ENCODE measurements around the gene RPA3.

RPA3 gene

DNA sequence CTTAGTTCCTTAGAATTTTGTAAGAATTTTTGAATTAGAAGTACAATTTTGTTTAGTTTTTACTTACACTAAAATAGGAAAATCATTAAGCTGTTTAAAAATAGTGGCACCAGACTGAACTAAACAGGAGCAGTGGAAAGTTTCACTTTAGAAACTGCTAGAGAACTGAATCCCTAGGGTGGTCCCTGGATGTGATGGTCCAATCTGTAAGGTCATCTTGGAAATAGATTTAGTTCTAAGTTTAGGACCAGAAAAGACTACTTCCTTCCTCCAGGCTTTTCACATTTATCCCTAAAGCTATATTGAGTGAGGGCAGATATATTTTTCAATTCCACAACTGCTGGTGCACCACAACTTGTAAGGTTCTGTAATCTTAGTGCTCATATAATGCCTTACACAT, 19.0 kb downstream of the RPA3 start:
- TF ChIP-seq MYC (IDR thresholded peaks at IDR 0.05; ENCODE audit: low read depth, low read length) (no peak), POLR2A (IDR thresholded peaks at IDR 0.05; ENCODE audit: extremely low read depth, insufficient read length) (no peak), CTCF (IDR thresholded peaks at IDR 0.05; ENCODE audit: low read depth, low read length) (no peak)
- TF ChIP-seq, protein P1, sequence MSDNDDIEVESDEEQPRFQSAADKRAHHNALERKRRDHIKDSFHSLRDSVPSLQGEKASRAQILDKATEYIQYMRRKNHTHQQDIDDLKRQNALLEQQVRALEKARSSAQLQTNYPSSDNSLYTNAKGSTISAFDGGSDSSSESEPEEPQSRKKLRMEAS (IDR thresholded peaks at IDR 0.05; ENCODE audit: low read depth, low read length): no peak
- no peak overlapping the region for H3K4me3 ChIP-seq (ENCODE audit: low read depth, low read length)
- DNase-seq (ENCODE audit: low read depth): no peak

DNA sequence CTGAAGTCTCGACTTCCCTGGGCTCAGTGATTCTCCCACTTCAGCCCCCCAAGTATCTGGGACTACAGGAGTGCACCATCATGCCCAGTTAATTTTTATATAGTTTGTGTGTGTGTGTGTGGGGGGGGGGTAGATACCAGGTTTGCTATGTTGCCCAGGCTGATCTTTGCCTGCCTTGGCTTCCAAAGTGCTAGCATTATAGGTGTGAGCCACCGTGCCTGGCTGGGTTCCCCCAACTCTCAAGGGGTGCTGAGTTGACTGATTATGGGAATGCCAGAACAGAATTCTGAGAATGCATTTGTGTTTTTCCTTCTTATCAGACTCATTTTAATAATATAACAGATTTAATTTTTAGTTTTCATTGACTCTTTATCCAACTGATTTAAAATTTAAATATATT, 19.5 kb downstream of the RPA3 start:
- no peak overlapping the region for H3K4me3 ChIP-seq (ENCODE audit: low read depth, low read length)
- DNase-seq (ENCODE audit: low read depth): no peak
- no peak for TF ChIP-seq MYC (IDR thresholded peaks at IDR 0.05; ENCODE audit: low read depth, low read length)
- TF ChIP-seq POLR2A (IDR thresholded peaks at IDR 0.05; ENCODE audit: extremely low read depth, insufficient read length): no peak
- no peak for TF ChIP-seq CTCF (IDR thresholded peaks at IDR 0.05; ENCODE audit: low read depth, low read length)
- TF ChIP-seq, protein P1 (IDR thresholded peaks at IDR 0.05; ENCODE audit: low read depth, low read length): no peak

GRCh38 chr7:7696458-7697119, 21.8 kb downstream of the RPA3 start:
- no peak for DNase-seq (ENCODE audit: low read depth)
- no peak overlapping the region for H3K4me3 ChIP-seq (ENCODE audit: low read depth, low read length)
- TF ChIP-seq POLR2A (IDR thresholded peaks at IDR 0.05; ENCODE audit: extremely low read depth, insufficient read length) (no peak), CTCF (IDR thresholded peaks at IDR 0.05; ENCODE audit: low read depth, low read length) (no peak), MYC (IDR thresholded peaks at IDR 0.05; ENCODE audit: low read depth, low read length) (no peak)
- TF ChIP-seq, protein P1 (IDR thresholded peaks at IDR 0.05; ENCODE audit: low read depth, low read length): no peak

- no peak overlapping the region for H3K4me3 ChIP-seq (ENCODE audit: low read depth, low read length)
Measured at GRCh38 chr7:7695111-7695817, 23.1 kb downstream of the RPA3 start.

DNA sequence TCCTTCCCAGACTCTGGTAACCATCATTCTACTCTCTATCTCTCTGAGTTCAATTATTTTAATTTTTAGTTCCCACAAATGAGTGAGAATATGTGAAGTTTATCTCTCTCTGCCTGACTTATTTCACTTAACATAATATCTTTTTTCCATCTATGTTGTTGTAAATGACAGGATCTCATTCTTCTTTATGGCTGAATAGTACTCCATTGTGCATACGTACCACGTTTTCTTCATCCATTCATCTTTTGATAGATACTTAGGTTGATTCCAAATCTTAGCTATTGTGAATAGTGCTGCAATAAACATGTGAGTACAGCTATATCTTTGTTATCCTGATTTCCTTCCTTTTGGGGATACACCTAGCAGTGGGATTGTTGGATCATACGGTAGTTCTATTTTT, 23.9 kb downstream of the RPA3 start:
- DNase-seq (ENCODE audit: low read depth): no peak
- no peak overlapping the region for H3K4me3 ChIP-seq (ENCODE audit: low read depth, low read length)
- TF ChIP-seq MYC (IDR thresholded peaks at IDR 0.05; ENCODE audit: low read depth, low read length) (no peak), POLR2A (IDR thresholded peaks at IDR 0.05; ENCODE audit: extremely low read depth, insufficient read length) (no peak), CTCF (IDR thresholded peaks at IDR 0.05; ENCODE audit: low read depth, low read length) (no peak)
- TF ChIP-seq, protein P1 (IDR thresholded peaks at IDR 0.05; ENCODE audit: low read depth, low read length): no peak

More at GRCh38 chr7:7695111-7695817, 23.1 kb downstream of the RPA3 start:
- TF ChIP-seq CTCF (IDR thresholded peaks at IDR 0.05; ENCODE audit: low read depth, low read length) (no peak), POLR2A (IDR thresholded peaks at IDR 0.05; ENCODE audit: extremely low read depth, insufficient read length) (no peak), MYC (IDR thresholded peaks at IDR 0.05; ENCODE audit: low read depth, low read length) (no peak)
- no peak for DNase-seq (ENCODE audit: low read depth)
